HG02610 (cell line): ENCODE data around the gene ID3.
"Not testable (repeated sequence)": the region's sequence is repeated elsewhere in the genome, so short reads cannot be mapped to it uniquely, and the experiment has no call there.

ENCODE experiments used
- ATAC-seq: cut with Tn5 transposase; IDR thresholded peaks from one replicate; pipeline ENCODE4 v1.9.1; 2021; ENCODE audit warnings: mild to moderate bottlenecking, moderate library complexity; ENCODE audit not compliant: unreplicated experiment

ID3 gene

GRCh38 chr1:23589585-23589986, 30.3 kb upstream of the ID3 start:
- no peak for ATAC-seq

DNA sequence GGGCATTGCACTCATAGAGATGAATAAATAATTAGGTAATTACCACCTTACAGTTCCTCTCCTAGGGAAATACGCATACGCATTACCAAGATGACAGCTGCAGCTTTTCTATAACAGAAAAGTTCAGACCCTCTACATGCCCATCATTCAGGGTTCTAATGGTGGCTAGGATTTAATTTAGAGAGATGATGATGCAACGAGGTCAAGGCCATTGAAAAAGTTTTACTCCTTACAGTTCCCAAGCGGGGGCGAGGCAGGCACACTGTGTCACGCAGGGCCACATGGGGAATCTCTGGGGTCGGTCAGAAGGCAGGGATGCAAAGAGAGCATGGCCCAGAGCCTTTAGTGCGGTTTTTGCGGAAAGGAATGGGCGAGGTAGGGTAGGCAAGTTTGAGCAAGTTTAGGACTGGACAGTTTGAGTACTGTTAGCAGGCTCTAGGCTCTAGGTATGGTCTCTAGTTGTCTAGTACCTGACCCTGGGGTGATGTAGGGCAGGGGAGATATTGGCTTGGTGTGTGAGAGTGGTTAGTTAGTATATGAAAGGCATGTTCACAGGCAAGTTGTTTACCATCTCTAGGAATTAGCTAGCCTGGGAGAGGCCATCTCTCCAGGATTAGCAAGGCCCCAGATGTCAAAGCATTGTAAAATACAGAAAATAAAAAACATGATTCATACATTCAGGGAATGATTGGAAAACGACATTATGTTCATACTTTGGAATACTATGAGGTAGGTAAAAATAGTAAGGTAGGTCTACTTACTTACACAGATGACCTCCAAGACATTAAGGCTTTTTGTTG, 29.6 kb upstream of the ID3 start:
- ATAC-seq, result no peak

DNA sequence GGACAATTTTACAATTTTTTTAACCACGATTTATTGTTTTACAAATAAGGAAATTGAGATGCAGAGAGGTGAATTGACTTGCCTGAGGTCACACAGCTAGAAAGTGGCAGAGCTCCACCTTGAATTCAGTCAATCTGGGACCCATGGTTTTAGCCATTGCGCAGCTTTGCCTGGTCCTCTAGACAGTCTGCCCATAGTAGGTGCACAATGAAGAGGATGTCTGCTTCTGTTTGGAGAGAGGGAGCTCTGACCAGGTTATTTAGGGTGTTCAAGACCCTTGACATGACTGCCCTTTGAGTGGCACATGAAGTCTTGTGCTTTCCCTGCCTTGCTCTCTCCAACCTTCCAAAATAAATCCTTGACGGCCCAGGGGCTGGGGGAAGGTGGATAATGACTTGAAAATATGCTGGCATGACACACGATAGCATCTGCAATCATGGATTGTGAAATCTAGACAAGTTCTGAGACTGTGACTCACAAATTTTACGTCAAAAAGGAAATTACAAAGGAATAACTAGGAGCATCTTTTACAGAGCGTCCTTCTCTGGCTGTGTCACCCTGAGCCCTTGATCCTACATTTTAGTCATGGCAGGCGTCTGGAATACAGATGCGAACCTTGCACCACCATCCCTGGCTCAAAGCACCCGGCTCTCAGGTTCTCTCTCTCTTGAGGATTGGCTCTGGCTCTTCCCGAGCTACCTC, 26.2 kb upstream of the ID3 start:
- no peak for ATAC-seq

- ATAC-seq, result not testable (repeated sequence)
Observed at GRCh38 chr1:23583727-23584126, 24.4 kb upstream of the ID3 start.

DNA sequence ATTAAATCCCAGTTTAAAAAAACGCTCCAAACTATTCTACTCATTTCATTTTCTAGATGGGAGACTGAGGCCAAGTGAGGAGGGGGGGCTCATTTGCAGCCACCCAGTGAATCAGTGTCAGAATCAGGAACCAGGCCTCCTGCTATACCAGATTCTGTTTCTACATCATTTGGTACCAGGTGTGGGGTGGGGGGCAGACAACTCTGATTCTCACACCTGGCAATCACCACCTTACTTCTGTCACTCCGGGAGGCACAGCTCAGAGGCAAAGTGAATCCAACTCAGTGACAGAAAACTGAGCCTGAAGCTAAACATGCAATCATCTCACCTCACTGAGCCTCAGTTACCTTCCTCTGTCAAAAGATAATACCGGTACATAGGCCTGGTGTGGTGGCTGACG, 23.5 kb upstream of the ID3 start:
- no peak for ATAC-seq

DNA sequence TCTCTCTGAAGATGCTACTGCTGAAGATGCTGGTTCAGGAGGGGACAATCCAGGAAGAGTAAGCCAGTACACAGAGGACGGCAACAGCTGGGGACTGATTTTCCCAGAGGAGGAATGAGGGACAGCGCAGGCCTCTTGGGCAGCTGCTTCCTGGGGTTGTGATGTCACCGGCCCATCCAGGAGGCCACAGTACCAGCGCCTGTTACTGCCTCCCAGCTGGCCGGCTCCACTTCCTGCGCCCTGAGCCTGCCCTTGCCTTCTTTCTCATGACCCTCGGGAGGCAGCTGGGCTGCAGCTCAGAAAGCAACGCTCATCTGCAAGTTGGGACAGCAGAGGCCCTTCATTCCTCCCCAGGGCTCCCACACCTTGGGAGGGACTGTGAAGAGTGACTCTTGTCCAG, 21.9 kb upstream of the ID3 start:
- ATAC-seq, result no peak

- no peak for ATAC-seq
Observed at GRCh38 chr1:23578997-23579363, 19.7 kb upstream of the ID3 start.

- no peak for ATAC-seq
Observed at GRCh38 chr1:23578311-23578996, 19.2 kb upstream of the ID3 start.

DNA sequence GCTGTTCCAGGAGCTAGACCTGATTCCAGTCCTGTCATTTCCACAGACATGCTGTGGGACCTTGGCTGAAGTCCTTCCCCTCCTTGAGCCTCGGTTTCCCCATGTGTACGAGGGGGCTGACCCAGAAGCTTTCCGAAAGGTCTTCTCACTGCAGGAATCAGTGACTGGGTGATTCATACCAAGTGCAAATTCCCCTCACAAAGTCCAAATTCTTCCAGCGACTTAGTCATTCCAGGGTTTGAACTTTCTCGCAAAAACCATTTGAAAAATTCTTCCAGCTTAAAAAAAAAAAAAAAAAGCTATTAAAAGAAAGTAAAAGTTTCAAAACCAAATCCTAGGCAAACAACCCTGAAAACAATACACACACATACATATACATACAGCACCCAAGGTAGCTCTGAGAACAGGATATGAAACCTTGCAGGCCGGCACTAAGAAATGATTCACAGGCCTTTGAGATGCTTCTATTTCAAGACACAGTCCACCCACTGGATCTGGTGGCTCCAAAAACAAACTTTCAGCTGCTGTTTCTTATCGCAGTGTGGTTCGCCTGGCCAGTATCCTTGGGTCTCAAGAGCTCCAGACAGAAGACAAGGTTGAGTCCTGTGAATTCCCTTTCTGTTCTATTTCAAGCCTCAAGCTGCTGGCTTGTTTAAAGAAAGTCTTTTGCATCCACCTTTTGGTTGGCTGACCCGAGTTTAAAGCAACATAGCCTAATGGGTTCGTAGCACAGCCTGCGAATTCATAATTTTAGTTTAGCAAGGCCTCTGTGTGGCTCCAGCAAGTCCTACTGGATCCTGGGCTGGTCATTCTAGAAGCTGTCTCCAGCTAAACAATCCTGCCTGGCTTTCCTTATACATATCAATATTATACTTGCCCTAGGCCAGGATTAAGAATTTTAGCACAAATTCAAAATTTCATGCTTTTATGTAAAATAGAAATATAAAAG, 18.0 kb upstream of the ID3 start:
- peak; percentile 73 for ATAC-seq

GRCh38 chr1:23576338-23577055, 17.2 kb upstream of the ID3 start:
- no peak for ATAC-seq

DNA sequence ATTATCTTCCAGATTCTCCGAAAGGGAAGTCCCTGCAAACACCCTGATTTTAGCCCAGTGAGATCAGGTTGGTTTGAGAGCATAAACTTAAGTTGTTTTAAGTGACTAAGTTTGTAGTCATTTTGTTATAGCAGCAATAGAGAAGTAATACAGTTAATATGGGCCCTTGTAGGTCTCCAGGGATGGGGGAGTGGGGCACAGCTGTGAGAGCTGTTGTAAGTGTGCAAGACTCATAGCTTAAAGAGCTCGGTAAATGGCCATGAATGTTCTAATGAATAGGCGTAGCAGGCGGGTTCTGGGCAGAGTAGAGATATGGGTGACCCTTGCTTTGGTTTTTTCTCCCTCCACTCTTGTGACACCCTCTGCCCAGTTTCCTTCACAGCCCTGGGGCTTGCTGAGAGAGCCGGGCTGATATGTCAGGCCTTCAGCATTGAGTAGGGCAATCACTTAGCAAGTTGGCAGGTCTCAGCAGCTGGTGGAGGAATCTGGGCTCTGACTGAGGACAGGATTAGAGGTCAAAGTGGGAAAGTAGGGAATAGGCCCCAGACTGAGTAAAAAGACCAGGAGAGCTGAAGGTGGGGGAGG, 16.0 kb upstream of the ID3 start:
- no peak for ATAC-seq

GRCh38 chr1:23574265-23574754, 15.0 kb upstream of the ID3 start:
- peak; percentile 46 for ATAC-seq

GRCh38 chr1:23573574-23574182, 14.4 kb upstream of the ID3 start:
- no peak for ATAC-seq

GRCh38 chr1:23571465-23571864, 12.2 kb upstream of the ID3 start:
- no peak for ATAC-seq

DNA sequence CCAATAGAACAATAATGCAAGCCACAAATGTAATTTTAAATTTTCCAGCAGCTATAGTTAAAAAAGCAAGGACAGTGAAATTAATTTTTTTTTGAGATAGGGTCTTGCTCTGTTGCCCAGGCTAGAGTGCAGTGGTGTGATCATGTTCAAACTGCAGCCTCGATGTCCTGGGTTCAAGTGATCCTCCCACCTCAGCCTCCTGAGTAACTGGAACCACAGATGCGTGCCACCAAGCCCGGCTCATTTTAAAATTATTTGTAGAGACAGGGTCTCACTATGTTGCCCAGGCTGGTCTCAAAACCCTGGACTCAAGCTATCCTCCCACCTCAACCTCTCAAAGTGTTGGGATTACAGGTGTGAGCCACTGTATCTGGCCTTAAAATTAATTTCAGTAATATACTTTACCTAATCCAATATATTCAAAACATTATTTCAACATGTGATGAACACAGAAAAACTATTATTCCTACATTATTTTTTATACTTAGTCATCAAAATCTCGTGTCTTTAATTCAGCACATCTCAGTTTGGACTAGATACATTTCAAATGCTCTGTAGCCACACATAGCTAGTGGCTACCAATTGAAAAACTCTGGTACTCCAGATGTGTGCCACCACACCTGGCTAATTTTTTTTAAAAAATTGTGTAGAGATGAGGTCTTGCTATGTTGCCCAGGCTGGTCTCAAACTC, 10.8 kb upstream of the ID3 start:
- no peak for ATAC-seq

- ATAC-seq, result no peak
Observed at GRCh38 chr1:23568608-23569383, 9.5 kb upstream of the ID3 start.

GRCh38 chr1:23567996-23568607, 8.8 kb upstream of the ID3 start:
- ATAC-seq, result no peak

GRCh38 chr1:23567629-23567995, 8.3 kb upstream of the ID3 start:
- ATAC-seq, result no peak
